ENCODE results near the gene EDDM3A.
"Not testable (repeated sequence)": the region's sequence is repeated elsewhere in the genome, so short reads cannot be mapped to it uniquely, and the experiment has no call there.

EDDM3A gene

GRCh38 chr14:20733684-20734429 lies 11.8 kb upstream of the EDDM3A start:
- no peak for DNase-seq

- no peak for DNase-seq
Observed at GRCh38 chr14:20734430-20734806, 11.3 kb upstream of the EDDM3A start.

- DNase-seq = not testable (repeated sequence)
Observed at GRCh38 chr14:20738292-20738691, 7.4 kb upstream of the EDDM3A start.

GRCh38 chr14:20742132-20742531 lies 3.6 kb upstream of the EDDM3A start:
- no peak for DNase-seq

- DNase-seq = no peak
Observed at GRCh38 chr14:20743556-20743955, 2.1 kb upstream of the EDDM3A start.

- no peak for DNase-seq
Observed at GRCh38 chr14:20746566-20746965, 879 bp downstream of the EDDM3A start.

GRCh38 chr14:20748439-20748838 lies 2.8 kb downstream of the EDDM3A start:
- no peak for DNase-seq

- no peak for DNase-seq
Observed at GRCh38 chr14:20750194-20750593, 4.5 kb downstream of the EDDM3A start.

GRCh38 chr14:20751963-20752562 lies 6.4 kb downstream of the EDDM3A start:
- no peak for DNase-seq

- no peak for DNase-seq
Observed at GRCh38 chr14:20754308-20754707, 8.6 kb downstream of the EDDM3A start.

GRCh38 chr14:20755037-20755436 lies 9.3 kb downstream of the EDDM3A start:
- DNase-seq = no peak

GRCh38 chr14:20757965-20758364 lies 12.3 kb downstream of the EDDM3A start:
- DNase-seq = no peak

- not testable (repeated sequence) for DNase-seq
Observed at GRCh38 chr14:20759465-20759864, 13.8 kb downstream of the EDDM3A start.

- DNase-seq = no peak
Observed at GRCh38 chr14:20760950-20761349, 15.3 kb downstream of the EDDM3A start.

GRCh38 chr14:20768593-20768892 lies 22.9 kb downstream of the EDDM3A start:
- no peak for DNase-seq

GRCh38 chr14:20769421-20769820 lies 23.7 kb downstream of the EDDM3A start:
- no peak for DNase-seq

- no peak for DNase-seq
Observed at GRCh38 chr14:20772650-20773049, 27.0 kb downstream of the EDDM3A start.

- no peak for DNase-seq
Observed at GRCh38 chr14:20774258-20774824, 28.7 kb downstream of the EDDM3A start.

GRCh38 chr14:20775043-20775442 lies 29.4 kb downstream of the EDDM3A start:
- DNase-seq = no peak

GRCh38 chr14:20775901-20776300 lies 30.2 kb downstream of the EDDM3A start:
- DNase-seq = no peak

GRCh38 chr14:20781803-20782202 lies 36.1 kb downstream of the EDDM3A start:
- DNase-seq = no peak

- DNase-seq = no peak
Observed at GRCh38 chr14:20782280-20782890, 36.7 kb downstream of the EDDM3A start.

GRCh38 chr14:20787025-20787424 lies 41.3 kb downstream of the EDDM3A start:
- DNase-seq = no peak

- DNase-seq = no peak
Observed at GRCh38 chr14:20789230-20789813, 43.6 kb downstream of the EDDM3A start.
